Measurements from ENCODE around the gene ABCG4.
"Not testable (repeated sequence)": the region's sequence is repeated elsewhere in the genome, so short reads cannot be mapped to it uniquely, and the experiment has no call there.

Gene ABCG4

GRCh38 chr11:119154178-119154577, 5.3 kb downstream of the ABCG4 start:
- no peak for DNase-seq

DNA sequence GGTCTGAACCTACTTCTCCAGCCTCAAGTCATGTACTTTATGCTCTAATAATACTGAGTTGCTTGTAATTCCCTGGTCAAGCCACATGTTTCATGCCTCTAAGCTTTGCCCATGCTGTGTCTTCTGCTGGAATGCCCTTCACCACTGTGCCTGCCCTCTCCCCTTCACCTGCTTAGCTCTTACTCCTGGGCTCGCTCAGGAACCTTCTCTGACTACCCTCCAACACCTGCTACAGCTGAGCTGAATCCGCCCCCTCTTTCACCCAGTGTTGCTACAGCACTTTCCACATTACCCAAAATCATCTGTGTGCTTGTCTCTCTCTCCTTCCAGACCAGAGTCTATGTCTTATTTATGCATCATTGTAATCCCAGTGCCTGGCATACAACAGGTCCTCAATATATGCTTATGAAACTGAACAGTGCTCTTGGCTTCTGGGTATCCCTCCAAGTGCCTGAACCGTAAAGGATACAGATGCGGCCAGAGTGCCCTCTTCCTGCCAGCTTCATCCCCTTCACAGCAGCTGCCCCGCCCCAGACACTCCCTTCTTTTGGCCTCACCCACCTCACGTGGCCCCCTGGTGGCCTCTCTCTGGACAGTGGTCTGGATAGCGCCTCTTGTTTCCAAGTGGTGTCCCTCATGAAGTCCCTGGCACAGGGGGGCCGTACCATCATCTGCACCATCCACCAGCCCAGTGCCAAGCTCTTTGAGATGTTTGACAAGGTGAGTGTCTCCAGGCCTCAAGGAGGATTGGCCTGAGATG, 7.1 kb downstream of the ABCG4 start:
- DNase-seq: no peak

DNA sequence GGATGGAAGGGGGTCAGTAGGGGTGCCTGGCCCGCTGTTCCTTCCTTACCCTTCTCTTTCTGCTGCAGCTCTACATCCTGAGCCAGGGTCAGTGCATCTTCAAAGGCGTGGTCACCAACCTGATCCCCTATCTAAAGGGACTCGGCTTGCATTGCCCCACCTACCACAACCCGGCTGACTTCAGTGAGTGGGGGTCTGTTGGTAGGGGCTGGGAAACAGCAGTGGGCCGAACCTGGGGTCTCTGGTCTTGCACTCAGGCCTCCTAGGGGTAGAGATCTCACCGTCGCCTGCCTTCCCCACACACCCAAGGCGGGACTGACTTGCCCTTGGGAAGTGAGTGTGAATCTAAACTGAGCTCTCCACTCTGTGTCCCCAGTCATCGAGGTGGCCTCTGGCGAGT, 7.6 kb downstream of the ABCG4 start:
- DNase-seq: no peak

DNA sequence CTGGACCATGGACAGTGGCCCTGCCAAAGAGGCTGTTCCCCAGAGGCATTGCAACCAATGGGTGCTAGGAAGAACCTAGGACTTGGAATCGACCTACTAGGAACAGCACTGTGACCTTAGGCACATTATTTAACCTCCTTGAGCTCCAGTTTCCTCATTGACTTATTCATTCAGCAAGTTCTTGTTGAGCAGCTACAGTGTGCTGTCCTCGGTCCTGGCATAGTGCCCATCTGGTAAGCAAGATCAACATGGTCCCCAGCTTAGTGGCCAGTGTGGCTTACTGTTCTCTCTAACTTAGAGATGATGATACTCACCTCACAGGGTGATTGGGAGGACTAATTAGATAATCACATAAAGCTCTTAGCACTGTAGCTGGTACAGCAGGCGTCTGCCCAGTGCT, 8.2 kb downstream of the ABCG4 start:
- peak; percentile 12 for DNase-seq

- no peak for DNase-seq
Observed at GRCh38 chr11:119158467-119158866, 9.6 kb downstream of the ABCG4 start.

- DNase-seq: no peak
Observed at GRCh38 chr11:119160151-119160550, 11.3 kb downstream of the ABCG4 start.

DNA sequence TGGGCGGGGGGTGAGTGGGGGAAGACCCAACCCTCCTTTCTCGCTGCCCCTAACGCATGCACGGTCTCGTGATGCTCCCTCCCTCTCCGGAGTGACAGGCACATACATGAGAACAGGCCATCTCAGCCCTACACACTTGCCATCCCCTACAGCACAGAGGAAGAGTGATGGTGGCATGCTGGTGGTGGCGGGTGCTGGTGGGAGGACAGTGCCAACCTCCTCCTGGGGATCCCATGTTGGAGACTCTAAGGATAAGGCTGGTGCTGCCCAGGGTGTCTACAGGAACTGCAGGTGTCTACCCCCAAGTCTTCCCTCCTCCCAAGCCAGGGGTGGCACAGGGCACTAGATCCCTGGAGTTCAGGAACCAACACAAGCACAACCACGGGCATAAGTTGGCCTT, 13.0 kb downstream of the ABCG4 start:
- DNase-seq: no peak

DNA sequence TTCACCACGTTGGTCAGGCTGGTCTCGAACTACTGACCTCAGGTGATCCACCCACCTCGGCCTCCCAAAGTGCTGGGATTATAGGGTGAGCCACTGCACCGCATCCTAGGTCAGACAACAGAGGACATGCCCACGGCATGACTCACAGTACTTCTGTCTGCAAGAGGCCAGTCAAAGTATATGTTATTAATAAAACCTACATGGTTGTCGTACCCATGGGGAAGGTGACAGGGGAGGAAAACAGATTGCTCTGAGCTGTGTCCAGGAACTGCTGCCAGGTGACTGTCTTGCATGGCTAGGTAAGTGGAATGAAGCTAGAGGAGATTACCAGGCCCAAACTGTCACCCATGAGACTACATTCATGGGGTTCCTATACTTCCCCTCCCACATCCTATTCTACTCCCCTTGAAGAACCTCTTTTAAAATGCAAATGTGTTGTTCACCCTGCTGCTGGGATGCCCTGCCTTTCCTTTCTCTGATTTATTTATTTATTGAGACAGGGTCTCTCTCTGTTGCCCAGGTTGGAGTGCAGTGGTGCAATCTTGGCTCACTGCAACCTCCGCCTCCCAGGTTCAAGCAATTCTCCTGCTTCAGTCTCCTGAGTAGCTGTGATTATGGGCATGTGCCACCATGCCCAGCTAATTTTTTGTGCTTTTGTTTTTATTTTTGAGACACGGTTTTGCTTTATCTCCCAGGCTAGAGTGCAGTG, 17.7 kb downstream of the ABCG4 start:
- peak; percentile 70 for DNase-seq

DNA sequence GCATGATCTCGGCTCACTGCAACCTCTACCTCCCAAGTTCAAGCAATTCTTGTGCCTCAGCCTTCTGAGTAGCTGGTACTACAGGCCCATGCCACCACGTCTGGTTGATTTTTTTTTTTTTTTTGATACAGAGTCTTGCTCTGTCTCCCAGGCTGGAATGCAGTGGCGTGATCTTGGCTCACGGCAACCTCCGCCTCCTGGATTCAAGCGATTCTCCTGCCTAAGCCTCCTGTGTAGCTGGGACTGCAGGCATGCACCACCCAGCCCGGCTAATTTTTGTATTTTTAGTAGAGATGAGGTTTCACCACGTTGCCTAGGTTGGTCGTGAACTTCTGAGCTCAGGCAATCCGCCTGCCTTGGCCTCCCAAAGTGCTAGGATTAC, 18.2 kb downstream of the ABCG4 start:
- DNase-seq: not testable (repeated sequence)

- DNase-seq: peak; percentile 7
Observed at GRCh38 chr11:119167933-119168332, 19.1 kb downstream of the ABCG4 start.

DNA sequence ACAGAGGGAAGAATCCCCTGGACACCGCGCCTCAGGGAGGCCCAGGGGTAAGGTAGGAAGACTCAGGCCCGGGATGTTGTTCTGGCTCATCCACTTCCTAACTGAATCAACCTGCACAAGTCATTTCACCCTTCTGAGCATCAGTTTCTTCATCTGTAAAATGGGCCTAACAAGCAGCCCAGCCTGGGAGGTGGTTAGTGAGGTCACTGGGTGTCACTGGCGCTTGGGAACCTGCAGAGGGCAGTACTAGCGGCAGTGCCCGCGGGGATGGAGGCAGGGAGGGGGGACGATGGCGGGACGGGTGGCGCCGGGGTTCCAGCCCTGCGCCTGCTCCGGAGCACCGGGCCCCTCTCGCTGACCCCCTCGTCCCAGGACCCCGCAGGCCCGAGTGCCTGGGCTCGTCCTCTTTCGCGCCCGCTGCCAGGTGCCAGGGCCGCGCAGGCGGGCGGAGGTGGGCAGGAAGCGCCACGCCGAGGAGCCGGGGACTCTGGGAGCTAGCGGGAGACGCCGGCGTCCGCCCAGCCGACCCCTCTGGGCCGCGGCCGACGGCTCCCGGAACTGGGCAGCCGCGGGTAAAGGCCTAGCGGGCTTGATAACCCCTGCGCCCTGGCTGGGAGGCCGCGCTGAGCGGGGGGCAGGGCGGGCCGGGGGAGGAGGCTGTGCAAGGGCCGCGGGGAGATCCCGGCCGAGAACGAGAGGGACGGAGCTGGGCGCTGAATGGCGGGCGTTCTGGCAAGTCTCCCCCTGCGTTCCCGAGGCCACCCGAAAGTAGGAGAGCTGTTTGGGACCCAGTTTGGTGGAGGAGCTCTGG, 19.8 kb downstream of the ABCG4 start, which contains the start of gene NLRX1:
TSS of gene NLRX1 (plus strand) at position 255 of the 811 bp plus-strand sequence. CDS start 2,679 bp downstream, outside the sequence.
- DNase-seq: peak; percentile 85

GRCh38 chr11:119169282-119169719, 20.4 kb downstream of the ABCG4 start:
- peak; percentile 53 for DNase-seq

GRCh38 chr11:119172513-119172912, 23.7 kb downstream of the ABCG4 start:
- DNase-seq: peak; percentile 13

DNA sequence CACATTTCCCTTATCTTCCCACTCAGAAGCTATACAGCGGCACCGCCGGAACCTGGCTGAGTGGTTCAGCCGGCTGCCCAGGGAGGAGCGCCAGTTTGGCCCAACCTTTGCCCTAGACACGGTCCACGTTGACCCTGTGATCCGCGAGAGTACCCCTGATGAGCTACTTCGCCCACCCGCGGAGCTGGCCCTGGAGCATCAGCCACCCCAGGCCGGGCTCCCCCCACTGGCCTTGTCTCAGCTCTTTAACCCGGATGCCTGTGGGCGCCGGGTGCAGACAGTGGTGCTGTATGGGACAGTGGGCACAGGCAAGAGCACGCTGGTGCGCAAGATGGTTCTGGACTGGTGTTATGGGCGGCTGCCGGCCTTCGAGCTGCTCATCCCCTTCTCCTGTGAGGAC, 24.6 kb downstream of the ABCG4 start:
- no peak for DNase-seq

DNA sequence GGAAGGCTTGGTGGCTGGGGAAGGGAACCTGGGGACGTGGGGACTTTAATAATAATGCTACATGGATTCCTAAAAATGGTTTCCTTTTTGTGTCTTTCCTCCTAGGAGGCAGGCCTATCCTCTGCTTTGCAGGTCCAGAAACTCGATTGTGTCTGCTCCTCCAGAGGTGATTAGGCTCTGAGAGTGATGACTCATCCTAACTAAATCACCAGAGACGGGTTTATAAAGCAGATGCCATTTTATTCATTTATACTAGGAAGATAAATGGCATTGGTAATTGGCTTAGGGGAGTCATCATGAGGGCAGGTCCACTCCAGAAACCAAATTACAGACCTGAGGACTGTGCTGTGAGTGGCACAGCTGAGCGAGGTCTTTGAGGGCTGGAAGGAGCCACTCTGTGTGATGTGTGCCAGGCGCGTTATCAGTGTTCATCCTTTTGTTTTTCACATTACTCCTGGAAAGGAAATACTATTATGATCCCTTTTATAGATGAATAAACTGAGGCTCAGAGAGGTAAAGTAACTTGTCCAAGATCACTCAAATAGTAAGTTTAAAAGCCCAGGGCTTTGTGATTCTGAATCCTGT, 26.7 kb downstream of the ABCG4 start:
- no peak for DNase-seq

DNA sequence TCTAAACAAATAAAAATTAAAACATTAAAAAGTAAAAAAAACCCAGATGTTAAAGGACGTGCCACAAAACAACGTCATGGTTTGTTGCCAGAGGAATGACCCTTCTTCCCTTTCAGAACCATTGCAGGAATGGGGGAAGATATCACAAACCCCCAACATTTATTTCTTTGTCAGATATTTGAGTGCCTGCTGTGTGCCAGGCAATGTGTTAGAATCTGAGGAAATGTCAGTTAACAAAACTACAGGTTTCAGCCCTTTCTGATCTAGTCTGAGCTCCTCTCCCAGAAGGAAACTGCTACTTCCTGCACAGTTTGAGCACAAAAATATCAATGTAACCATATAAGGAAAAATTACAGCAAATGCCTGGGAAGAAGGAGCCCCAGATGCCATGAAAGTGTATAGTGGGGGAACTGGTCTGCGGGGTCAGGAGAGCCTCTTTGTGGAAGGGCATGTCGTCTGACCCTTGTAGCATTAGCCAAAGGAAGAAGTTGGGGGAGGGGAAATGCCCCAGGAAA, 29.4 kb downstream of the ABCG4 start:
- DNase-seq: peak; percentile 22

DNA sequence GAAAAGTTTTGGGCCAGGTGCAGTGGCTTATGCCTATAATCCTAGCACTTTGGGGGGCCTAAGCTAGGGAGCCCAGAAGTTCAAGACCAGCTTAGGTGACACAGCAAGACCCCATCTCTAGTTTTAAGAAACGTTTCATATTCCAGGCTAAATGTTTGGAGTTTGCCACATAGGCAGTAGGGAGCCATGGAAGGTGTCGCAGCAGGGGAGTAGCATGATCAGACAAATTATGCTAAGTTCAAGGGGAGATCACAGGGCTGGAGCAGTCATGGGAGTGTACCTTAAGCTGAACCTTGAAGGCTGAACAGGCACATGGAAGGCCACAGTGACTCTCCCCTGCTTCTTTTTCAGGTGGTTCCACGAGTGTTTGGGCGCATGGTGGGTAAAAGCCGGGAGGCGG, 30.5 kb downstream of the ABCG4 start:
- no peak for DNase-seq

GRCh38 chr11:119179983-119180382, 31.1 kb downstream of the ABCG4 start:
- no peak for DNase-seq

DNA sequence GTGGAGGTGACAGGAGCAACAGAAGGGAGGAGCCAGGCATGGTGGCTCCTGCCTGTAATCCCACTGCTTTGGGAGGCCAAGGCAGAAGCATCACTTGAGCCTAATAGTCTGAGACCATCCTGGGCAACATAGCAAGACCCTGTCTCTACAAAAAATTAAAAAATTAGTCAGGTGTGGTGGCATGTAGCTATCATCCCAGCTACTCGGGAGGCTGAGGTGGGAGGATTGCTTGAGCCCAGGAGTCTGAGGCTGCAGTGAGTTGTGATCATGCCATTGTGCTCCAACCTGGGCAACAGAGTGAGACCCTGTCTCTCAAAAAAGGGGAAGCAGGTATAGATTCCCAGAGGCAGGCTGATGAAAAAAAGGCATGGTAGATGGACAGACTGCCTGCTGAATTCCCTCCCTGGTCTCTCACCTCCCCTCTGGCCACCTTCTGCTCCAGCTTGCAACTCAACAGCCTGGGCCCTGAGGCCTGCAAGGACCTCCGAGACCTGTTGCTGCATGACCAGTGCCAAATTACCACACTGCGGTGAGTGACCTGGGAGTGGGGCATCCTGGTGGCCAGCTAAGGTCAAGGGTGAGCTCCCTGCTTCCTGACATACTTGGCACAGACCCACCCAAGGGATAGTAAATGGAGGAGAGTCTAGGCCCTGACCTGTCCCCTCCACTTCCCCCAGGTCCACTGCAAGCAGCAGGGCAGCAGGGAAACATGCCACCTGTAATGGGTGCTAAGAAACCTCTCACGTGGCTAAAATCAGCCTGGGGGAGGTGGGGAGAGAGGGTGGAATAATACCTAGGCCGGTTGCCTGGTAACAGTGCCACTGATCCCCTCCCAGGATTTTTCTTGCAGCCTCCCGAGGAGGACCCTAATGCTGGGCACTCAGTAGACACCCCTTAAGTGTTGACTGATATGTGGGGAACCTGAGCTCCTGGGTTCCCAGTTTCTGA, 32.2 kb downstream of the ABCG4 start:
- DNase-seq: no peak

- DNase-seq: no peak
Observed at GRCh38 chr11:119181677-119182412, 33.0 kb downstream of the ABCG4 start.

- DNase-seq: not testable (repeated sequence)
Observed at GRCh38 chr11:119184399-119184798, 35.5 kb downstream of the ABCG4 start.

Data from fibroblast of skin of back (primary cell).